ENCODE results near the gene DDX39B. TPM values are rescaled to one million over a fixed set of nuclear protein-coding genes. Genes with fewer than 3 reads are reported as not detected.
"Not testable (repeated sequence)": the region's sequence is repeated elsewhere in the genome, so short reads cannot be mapped to it uniquely, and the experiment has no call there.

The DDX39B gene
- total RNA-seq, 1 donor: 183 TPM

DNA sequence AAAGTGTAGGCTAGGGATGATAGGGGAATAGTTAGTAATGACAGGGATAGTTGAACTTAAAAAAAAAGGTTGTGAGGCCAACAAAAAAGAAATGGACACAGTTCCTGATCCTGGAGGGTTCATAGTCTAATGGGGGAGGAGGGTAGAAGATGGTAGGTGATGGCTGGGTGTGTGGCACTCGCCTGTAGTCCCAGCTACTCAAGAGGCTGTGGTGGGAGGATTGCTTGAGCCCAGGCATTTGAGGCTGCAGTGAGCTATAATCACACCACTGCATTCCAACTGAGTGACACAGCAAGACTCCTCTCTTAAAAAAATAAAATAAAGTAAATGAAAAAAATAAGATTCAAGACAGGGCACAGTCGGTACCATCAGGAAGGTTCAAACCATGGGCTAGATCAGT is 46.2 kb downstream of the DDX39B start:
- H3K4me1 ChIP-seq (ENCODE audit: insufficient read depth, low read length): peaks cover 67% of the 10 kb centered on the region
- no peaks in the 10 kb centered on the region for H3K9me3 ChIP-seq (ENCODE audit: low read depth, low read length)
- no peaks in the 10 kb centered on the region for H3K27me3 ChIP-seq (ENCODE audit: insufficient read depth, low read length)
- peak overlapping the region; percentile 85 for H3K4me3 ChIP-seq (ENCODE audit: low read length)

GRCh38 chr6:31493875-31494694 is 47.7 kb downstream of the DDX39B start:
- Histone ChIP-seq H3K4me3 (ENCODE audit: low read length) (peak overlapping the region; percentile 85), H3K9me3 (ENCODE audit: low read depth, low read length) (no peaks in the 10 kb centered on the region), H3K4me1 (ENCODE audit: insufficient read depth, low read length) (peaks cover 62% of the 10 kb centered on the region), H3K27me3 (ENCODE audit: insufficient read depth, low read length) (no peaks in the 10 kb centered on the region)

- Histone ChIP-seq H3K4me1 (ENCODE audit: insufficient read depth, low read length) (peaks cover 56% of the 10 kb centered on the region), H3K4me3 (ENCODE audit: low read length) (peak overlapping the region; percentile 85)
- not testable (repeated sequence) for H3K9me3 ChIP-seq (ENCODE audit: low read depth, low read length); H3K27me3 ChIP-seq (ENCODE audit: insufficient read depth, low read length)
These were observed 48.3 kb downstream of the DDX39B start for GRCh38 chr6:31493550-31493874.

DNA sequence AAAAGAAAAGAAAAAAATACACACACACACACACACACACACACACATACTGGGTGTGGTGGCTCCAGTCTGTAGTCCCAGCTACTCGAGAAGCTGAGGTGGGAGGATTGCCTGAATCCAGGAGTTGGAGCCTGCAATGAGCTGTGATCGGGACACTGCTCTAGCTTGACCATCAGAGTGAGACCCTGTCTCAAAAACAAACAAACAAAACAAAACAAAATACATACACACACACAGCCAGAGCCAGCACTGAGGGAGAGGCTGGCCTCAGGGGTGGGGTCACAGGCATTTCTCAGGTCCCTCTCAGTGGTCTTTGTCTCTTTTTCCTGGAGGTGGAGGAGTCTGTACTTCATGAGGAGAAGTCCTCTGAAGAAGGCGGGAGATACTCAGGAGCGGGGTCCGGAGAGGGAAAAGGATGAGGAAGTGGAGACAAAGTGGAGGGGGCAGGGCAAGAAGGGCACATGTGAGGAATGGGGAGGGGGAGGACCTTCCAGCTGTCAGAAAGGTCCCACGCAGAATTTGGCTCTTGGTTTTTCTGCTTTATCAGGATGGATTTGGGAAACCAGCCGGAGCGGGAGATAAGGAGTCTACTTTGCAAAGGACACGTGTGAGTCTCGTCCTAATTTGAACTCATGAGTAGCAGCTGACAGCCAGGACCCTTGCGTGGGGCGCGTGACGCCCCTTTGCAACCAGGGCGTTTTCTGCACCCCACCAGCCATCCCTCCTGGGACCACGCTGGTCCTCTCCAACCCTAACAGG is 51.5 kb downstream of the DDX39B start:
- Histone ChIP-seq H3K4me1 (ENCODE audit: insufficient read depth, low read length) (peaks cover 27% of the 10 kb centered on the region), H3K9me3 (ENCODE audit: low read depth, low read length) (no peaks in the 10 kb centered on the region), H3K4me3 (ENCODE audit: low read length) (no peak overlapping the region), H3K27me3 (ENCODE audit: insufficient read depth, low read length) (no peaks in the 10 kb centered on the region)

GRCh38 chr6:31489086-31489485 is 52.7 kb downstream of the DDX39B start:
- Histone ChIP-seq H3K4me1 (ENCODE audit: insufficient read depth, low read length) (peaks cover 24% of the 10 kb centered on the region), H3K4me3 (ENCODE audit: low read length) (no peak overlapping the region), H3K9me3 (ENCODE audit: low read depth, low read length) (no peaks in the 10 kb centered on the region), H3K27me3 (ENCODE audit: insufficient read depth, low read length) (no peaks in the 10 kb centered on the region)

- H3K27me3 ChIP-seq (ENCODE audit: insufficient read depth, low read length); H3K9me3 ChIP-seq (ENCODE audit: low read depth, low read length); H3K4me3 ChIP-seq (ENCODE audit: low read length): not testable (repeated sequence)
- H3K4me1 ChIP-seq (ENCODE audit: insufficient read depth, low read length): peaks cover 15% of the 10 kb centered on the region
These were observed 54.1 kb downstream of the DDX39B start for GRCh38 chr6:31487674-31488073.

GRCh38 chr6:31486065-31486837 is 55.6 kb downstream of the DDX39B start:
- not testable (repeated sequence) for H3K27me3 ChIP-seq (ENCODE audit: insufficient read depth, low read length); H3K4me3 ChIP-seq (ENCODE audit: low read length); H3K4me1 ChIP-seq (ENCODE audit: insufficient read depth, low read length); H3K9me3 ChIP-seq (ENCODE audit: low read depth, low read length)

GRCh38 chr6:31485055-31485454 is 56.7 kb downstream of the DDX39B start:
- H3K4me1 ChIP-seq (ENCODE audit: insufficient read depth, low read length): no peaks in the 10 kb centered on the region
- no peaks in the 10 kb centered on the region for H3K27me3 ChIP-seq (ENCODE audit: insufficient read depth, low read length)
- H3K4me3 ChIP-seq (ENCODE audit: low read length): no peak overlapping the region
- no peaks in the 10 kb centered on the region for H3K9me3 ChIP-seq (ENCODE audit: low read depth, low read length)

GRCh38 chr6:31483392-31483791 is 58.4 kb downstream of the DDX39B start:
- Histone ChIP-seq H3K27me3 (ENCODE audit: insufficient read depth, low read length) (no peaks in the 10 kb centered on the region), H3K4me3 (ENCODE audit: low read length) (no peak overlapping the region), H3K4me1 (ENCODE audit: insufficient read depth, low read length) (no peaks in the 10 kb centered on the region), H3K9me3 (ENCODE audit: low read depth, low read length) (no peaks in the 10 kb centered on the region)

- Histone ChIP-seq H3K4me3 (ENCODE audit: low read length) (no peak overlapping the region), H3K9me3 (ENCODE audit: low read depth, low read length) (no peaks in the 10 kb centered on the region), H3K4me1 (ENCODE audit: insufficient read depth, low read length) (no peaks in the 10 kb centered on the region), H3K27me3 (ENCODE audit: insufficient read depth, low read length) (no peaks in the 10 kb centered on the region)
These were observed 61.2 kb downstream of the DDX39B start for GRCh38 chr6:31480574-31480973.

Other genes starting within 250 kb of the DDX39B start
- gene HLA-B, start 184.8 kb downstream of the DDX39B start, total RNA-seq: 3,997 TPM
- 7.1 TPM for gene MICA, start 138.4 kb downstream of the DDX39B start, total RNA-seq
- 29.2 TPM for gene MICB, start 43.9 kb downstream of the DDX39B start, total RNA-seq
- not detected for gene MCCD1, start 13.0 kb downstream of the DDX39B start, total RNA-seq
- 0.73 TPM for gene ATP6V1G2, start 4.6 kb upstream of the DDX39B start, total RNA-seq
- gene NFKBIL1, start 5.6 kb upstream of the DDX39B start, total RNA-seq: 9.8 TPM
- gene LTA, start 30.3 kb upstream of the DDX39B start, total RNA-seq: 2.5 TPM
- 230 TPM for gene TNF, start 33.6 kb upstream of the DDX39B start, total RNA-seq
- gene LTB, start 40.4 kb upstream of the DDX39B start, total RNA-seq: 191 TPM
- 200 TPM for gene LST1, start 44.3 kb upstream of the DDX39B start, total RNA-seq
- gene NCR3, start 51.0 kb upstream of the DDX39B start, total RNA-seq: 9.2 TPM
- 245 TPM for gene AIF1, start 73.2 kb upstream of the DDX39B start, total RNA-seq
- 67.0 TPM for gene PRRC2A, start 78.7 kb upstream of the DDX39B start, total RNA-seq
- 81.3 TPM for gene BAG6, start 110.7 kb upstream of the DDX39B start, total RNA-seq
- gene APOM, start 113.9 kb upstream of the DDX39B start, total RNA-seq: 3.0 TPM
- 14.6 TPM for gene C6orf47, start 118.8 kb upstream of the DDX39B start, total RNA-seq
- 11.9 TPM for gene GPANK1, start 123.0 kb upstream of the DDX39B start, total RNA-seq
- gene CSNK2B, start 124.1 kb upstream of the DDX39B start, total RNA-seq: 124 TPM
- 9.8 TPM for gene LY6G5B, start 128.0 kb upstream of the DDX39B start, total RNA-seq
- 1.2 TPM for gene LY6G5C, start 139.1 kb upstream of the DDX39B start, total RNA-seq
- gene ABHD16A, start 161.3 kb upstream of the DDX39B start, total RNA-seq: 36.9 TPM
- gene LY6G6F, start 164.9 kb upstream of the DDX39B start, total RNA-seq: 7.7 TPM
- gene LY6G6D, start 173.3 kb upstream of the DDX39B start, total RNA-seq: 1.0 TPM
- not detected for gene LY6G6C, start 179.7 kb upstream of the DDX39B start, total RNA-seq
- 11.5 TPM for gene MPIG6B, start 181.4 kb upstream of the DDX39B start, total RNA-seq
- 9.8 TPM for gene DDAH2, start 187.3 kb upstream of the DDX39B start, total RNA-seq
- 421 TPM for gene CLIC1, start 194.5 kb upstream of the DDX39B start, total RNA-seq
- gene MSH5, start 198.0 kb upstream of the DDX39B start, total RNA-seq: 6.1 TPM
- gene SAPCD1, start 220.7 kb upstream of the DDX39B start, total RNA-seq: 0.63 TPM
- 0.31 TPM for gene VWA7, start 235.3 kb upstream of the DDX39B start, total RNA-seq

All from mononuclear cell (primary cell).